ENCODE data around the gene WIPF1. TPM values are rescaled to one million over a fixed set of nuclear protein-coding genes. Genes with fewer than 3 reads are reported as not detected.

WIPF1 gene
- total and polyA plus RNA-seq, 2 of the 13 experiments (the other 11 are each of a cell fraction or from before 2014, with no cell fraction given): 0.01 TPM; not detected in 1

DNA sequence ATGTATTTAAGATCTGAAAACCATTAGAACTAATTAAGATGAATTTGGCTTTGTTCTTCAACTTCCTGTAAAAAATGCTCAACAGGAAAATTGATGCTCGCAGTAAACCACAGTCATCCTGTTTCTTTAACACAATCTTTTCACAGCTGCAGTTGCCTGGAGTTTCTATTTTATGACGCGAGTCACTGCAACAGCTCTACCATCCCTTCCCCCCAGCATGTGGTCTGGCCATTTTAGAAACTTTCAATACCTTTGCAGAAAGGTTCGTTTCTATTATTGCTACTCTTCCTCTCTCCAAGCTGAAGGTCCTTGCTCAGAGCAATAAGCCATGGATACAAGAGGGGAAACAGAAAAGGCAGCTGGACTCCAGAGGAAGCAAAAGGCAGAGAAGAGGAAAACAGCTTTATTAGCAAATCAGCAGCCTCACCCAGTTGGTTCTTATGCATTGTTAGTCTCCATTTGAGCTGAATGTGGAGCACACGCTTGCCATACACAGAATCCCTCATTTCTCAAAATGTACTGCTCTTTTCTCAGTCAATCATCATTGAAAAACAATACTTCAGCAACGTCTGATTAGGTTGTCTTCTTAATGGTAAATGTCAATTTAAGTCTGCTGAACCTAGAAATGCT lies 3.9 kb downstream of the WIPF1 start (continued):
- TF ChIP-seq GABPB1 (CRISPR knock-in tag; IDR thresholded peaks at IDR 0.05): no peak

DNA sequence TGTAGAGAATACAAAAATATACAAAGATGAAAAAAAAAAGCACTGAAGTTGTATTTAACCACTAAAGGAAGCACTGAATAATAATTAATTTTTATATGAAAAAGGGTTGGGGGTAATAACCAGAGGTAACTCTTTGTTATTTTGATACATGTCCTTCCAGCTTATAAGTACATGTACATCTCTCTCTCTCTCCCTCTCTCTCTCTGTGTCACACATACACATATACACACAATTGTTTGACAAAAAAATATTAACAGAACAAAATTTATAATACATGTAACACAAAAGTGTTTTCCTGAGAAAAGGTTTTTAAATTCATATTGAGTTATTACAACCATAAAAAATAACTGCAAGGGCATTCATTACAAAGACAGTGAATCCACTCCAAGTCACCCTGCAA lies 4.6 kb downstream of the WIPF1 start:
- intact Hi-C loops (cut with micrococcal nuclease; ENCODE audit: unreplicated experiment): no loop called here
- Histone ChIP-seq H3K4me3 (replicated peaks in 1 of 3; ENCODE audit: insufficient read depth in 1 of 3, low read depth in 2 of 3, low read length in 3 of 3) (no peak overlapping the region), H3K4me2 (ENCODE audit: low read depth, low read length) (no peak overlapping the region), H3K9me3 (ENCODE audit: low read length) (no peaks in the 10 kb centered on the region), H4K20me1 (ENCODE audit: insufficient read depth, low read length) (no peaks in the 10 kb centered on the region), H3K9ac (ENCODE audit: insufficient read depth, low read depth, low read length) (no peak overlapping the region), H3K36me3 (replicated peaks in 1 of 2; ENCODE audit: control insufficient read depth in 1 of 2, insufficient read depth in 2 of 2, low read length in 2 of 2) (no peaks in the 10 kb centered on the region), H2AFZ (ENCODE audit: low read length) (no peak overlapping the region), H3K79me2 (ENCODE audit: insufficient read depth, low read length) (no peaks in the 10 kb centered on the region), H3K4me1 (ENCODE audit: insufficient read depth, low read length) (no peaks in the 10 kb centered on the region), H3K27me3 (ENCODE audit: control insufficient read depth in 1 of 2, insufficient read depth in 2 of 2, low read length in 2 of 2) (peaks cover 0 to 14% of the 10 kb centered on the region in 2 experiments; a peak in 1 of 5 replicates), H3K27ac (ENCODE audit: extremely low read length, insufficient read depth, low read length) (no peak overlapping the region)
- BruUV-seq (replicated peaks): no TSS peak
- CTCF ChIA-PET (ENCODE audit: low intra/inter-chr PET ratio, low total read pairs): no interaction called here
- no peak for ATAC-seq
- POLR2A ChIA-PET: no interaction called here
- no peak for FAIRE-seq
- DNase-seq (ENCODE audit: low spot score): no peak
- in situ Hi-C loops (cut with HindIII; ENCODE audit: extremely low pct_ligation_motif_present, low pct_unique_long_range_greater_than_20kb): no loop called here
- TF ChIP-seq, protein P1, sequence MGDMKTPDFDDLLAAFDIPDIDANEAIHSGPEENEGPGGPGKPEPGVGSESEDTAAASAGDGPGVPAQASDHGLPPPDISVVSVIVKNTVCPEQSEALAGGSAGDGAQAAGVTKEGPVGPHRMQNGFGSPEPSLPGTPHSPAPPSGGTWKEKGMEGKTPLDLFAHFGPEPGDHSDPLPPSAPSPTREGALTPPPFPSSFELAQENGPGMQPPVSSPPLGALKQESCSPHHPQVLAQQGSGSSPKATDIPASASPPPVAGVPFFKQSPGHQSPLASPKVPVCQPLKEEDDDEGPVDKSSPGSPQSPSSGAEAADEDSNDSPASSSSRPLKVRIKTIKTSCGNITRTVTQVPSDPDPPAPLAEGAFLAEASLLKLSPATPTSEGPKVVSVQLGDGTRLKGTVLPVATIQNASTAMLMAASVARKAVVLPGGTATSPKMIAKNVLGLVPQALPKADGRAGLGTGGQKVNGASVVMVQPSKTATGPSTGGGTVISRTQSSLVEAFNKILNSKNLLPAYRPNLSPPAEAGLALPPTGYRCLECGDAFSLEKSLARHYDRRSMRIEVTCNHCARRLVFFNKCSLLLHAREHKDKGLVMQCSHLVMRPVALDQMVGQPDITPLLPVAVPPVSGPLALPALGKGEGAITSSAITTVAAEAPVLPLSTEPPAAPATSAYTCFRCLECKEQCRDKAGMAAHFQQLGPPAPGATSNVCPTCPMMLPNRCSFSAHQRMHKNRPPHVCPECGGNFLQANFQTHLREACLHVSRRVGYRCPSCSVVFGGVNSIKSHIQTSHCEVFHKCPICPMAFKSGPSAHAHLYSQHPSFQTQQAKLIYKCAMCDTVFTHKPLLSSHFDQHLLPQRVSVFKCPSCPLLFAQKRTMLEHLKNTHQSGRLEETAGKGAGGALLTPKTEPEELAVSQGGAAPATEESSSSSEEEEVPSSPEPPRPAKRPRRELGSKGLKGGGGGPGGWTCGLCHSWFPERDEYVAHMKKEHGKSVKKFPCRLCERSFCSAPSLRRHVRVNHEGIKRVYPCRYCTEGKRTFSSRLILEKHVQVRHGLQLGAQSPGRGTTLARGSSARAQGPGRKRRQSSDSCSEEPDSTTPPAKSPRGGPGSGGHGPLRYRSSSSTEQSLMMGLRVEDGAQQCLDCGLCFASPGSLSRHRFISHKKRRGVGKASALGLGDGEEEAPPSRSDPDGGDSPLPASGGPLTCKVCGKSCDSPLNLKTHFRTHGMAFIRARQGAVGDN (CRISPR knock-in tag; IDR thresholded peaks at IDR 0.05): no peak
- TF ChIP-seq, protein P2, sequence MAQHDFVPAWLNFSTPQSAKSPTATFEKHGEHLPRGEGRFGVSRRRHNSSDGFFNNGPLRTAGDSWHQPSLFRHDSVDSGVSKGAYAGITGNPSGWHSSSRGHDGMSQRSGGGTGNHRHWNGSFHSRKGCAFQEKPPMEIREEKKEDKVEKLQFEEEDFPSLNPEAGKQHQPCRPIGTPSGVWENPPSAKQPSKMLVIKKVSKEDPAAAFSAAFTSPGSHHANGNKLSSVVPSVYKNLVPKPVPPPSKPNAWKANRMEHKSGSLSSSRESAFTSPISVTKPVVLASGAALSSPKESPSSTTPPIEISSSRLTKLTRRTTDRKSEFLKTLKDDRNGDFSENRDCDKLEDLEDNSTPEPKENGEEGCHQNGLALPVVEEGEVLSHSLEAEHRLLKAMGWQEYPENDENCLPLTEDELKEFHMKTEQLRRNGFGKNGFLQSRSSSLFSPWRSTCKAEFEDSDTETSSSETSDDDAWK (CRISPR knock-in tag; IDR thresholded peaks at IDR 0.05): no peak
- TF ChIP-seq RXRA (CRISPR knock-in tag; IDR thresholded peaks at IDR 0.05) (no peak), ZNF792 (CRISPR knock-in tag; IDR thresholded peaks at IDR 0.05) (no peak), WIZ (CRISPR knock-in tag; IDR thresholded peaks at IDR 0.05) (no peak), ZNF678 (CRISPR knock-in tag; IDR thresholded peaks at IDR 0.05) (no peak), CCAR2 (optimal IDR thresholded peaks at IDR 0.05; ENCODE audit: low read depth, low read length) (no peak), ZNF251 (CRISPR knock-in tag; IDR thresholded peaks at IDR 0.05) (no peak), CREB1 (IDR thresholded peaks at IDR 0.05) (no peak), CREB1 (CRISPR knock-in tag; IDR thresholded peaks at IDR 0.05) (no peak), NCOA1 (CRISPR knock-in tag; IDR thresholded peaks at IDR 0.05) (no peak), NR3C1 (CRISPR knock-in tag; IDR thresholded peaks at IDR 0.05) (no peak), ZNF292 (CRISPR knock-in tag; IDR thresholded peaks at IDR 0.05; ENCODE audit: borderline replicate concordance, low read depth) (no peak), SMAD3 (CRISPR knock-in tag; IDR thresholded peaks at IDR 0.05) (no peak), ZNF749 (CRISPR knock-in tag; IDR thresholded peaks at IDR 0.05; ENCODE audit: borderline replicate concordance) (no peak), SNAI1 (CRISPR knock-in tag; IDR thresholded peaks at IDR 0.05; ENCODE audit: borderline replicate concordance) (no peak)
- TF ChIP-seq, protein P3, sequence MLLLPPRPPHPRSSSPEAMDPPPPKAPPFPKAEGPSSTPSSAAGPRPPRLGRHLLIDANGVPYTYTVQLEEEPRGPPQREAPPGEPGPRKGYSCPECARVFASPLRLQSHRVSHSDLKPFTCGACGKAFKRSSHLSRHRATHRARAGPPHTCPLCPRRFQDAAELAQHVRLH (CRISPR knock-in tag; IDR thresholded peaks at IDR 0.05; ENCODE audit: borderline replicate concordance, low read depth): no peak
- TF ChIP-seq, protein P4, sequence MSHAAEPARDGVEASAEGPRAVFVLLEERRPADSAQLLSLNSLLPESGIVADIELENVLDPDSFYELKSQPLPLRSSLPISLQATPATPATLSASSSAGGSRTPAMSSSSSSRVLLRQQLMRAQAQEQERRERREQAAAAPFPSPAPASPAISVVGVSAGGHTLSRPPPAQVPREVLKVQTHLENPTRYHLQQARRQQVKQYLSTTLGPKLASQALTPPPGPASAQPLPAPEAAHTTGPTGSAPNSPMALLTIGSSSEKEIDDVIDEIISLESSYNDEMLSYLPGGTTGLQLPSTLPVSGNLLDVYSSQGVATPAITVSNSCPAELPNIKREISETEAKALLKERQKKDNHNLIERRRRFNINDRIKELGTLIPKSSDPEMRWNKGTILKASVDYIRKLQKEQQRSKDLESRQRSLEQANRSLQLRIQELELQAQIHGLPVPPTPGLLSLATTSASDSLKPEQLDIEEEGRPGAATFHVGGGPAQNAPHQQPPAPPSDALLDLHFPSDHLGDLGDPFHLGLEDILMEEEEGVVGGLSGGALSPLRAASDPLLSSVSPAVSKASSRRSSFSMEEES (CRISPR knock-in tag; IDR thresholded peaks at IDR 0.05): no peak
